GM21786 (cell line): ENCODE data around the gene TSR2.

Experiments
- ATAC-seq: cut with Tn5 transposase; IDR thresholded peaks from one replicate; pipeline ENCODE4 v1.9.1; 2021; ENCODE audit not compliant: unreplicated experiment

TSR2 gene, protein sequence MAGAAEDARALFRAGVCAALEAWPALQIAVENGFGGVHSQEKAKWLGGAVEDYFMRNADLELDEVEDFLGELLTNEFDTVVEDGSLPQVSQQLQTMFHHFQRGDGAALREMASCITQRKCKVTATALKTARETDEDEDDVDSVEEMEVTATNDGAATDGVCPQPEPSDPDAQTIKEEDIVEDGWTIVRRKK

DNA sequence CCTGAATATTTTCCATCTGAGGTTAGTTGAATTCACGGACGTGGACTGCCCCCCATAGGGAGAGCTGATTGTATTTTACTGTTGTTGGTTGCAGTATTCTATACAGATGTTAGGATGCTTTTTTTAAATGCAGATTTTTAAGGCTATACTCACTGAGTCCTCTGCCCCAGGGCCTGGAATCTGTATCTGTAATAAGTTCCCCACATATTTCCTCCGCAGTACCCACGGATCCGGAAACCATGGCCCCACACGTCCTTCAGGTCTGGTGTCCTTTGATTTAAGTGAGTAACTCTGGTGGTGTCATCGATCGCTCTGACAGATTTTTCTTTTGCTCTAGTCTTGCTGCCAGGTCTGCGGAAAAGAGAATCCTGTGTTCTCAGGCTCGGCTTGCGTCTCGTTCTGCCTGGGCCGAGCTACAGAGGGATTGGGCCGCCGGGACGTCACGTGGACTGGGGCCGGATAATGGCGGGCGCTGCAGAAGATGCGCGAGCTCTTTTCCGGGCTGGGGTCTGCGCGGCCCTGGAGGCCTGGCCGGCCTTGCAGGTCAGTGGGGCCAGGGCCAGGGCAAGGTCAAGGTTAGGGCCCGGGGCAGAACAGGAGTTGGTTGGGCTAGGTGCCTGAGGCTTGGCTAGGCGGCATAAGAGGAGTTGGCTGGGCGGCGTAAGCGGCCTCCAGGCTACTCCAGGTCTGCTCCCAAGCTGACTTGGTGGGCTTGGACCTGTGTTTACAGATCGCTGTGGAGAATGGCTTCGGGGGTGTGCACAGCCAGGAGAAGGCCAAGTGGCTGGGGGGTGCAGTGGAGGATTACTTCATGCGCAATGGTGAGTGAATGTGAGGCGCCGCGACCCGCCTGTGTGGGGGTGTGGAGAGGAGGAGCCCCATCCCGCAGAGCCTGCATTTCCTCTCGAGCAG is at the start of gene TSR2:
Gene TSR2 (plus strand): TSS at position 445 of the 912 bp plus-strand sequence. CDS start 18 bp downstream, at position 463.
- peak; percentile 97 for ATAC-seq

DNA sequence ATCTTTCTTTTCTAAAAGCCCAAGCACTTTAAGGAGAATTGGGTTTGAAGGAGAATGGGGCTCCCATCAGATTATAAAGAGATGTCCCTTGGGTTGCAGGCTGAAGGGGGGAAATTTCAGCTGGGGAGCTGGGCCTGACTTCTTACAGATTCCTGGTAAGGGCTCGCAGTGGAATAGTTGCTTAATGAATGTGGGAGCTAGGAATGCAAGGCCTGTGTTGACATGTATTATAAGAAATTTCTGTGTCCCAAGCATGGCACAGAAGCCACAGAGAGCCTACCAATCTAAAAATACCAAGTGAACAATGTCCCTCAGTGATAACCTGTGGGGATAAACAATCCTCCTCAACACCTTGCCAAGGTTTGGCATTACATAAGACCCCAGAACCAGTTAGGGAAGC is 43.1 kb upstream of the TSR2 start:
- ATAC-seq: no peak

DNA sequence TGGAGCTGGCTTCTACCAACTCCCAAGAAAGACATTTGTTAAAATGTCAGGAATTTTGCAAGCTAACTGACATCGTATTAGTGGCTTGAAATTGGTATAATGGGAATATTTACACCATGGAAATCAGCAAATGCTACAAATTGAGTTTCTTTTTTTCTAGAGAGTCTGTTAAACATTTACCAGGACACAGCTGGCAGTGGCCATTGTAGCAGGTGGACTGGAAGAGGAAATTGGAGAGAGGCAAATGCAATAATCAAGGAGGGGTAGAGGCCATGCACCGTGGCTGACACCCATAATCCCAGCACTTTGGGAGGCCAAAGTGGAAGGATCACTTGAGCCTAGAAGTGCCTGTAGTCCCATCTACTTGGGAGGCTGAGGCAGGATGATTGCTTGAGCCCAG is 32.9 kb upstream of the TSR2 start:
- no peak for ATAC-seq

DNA sequence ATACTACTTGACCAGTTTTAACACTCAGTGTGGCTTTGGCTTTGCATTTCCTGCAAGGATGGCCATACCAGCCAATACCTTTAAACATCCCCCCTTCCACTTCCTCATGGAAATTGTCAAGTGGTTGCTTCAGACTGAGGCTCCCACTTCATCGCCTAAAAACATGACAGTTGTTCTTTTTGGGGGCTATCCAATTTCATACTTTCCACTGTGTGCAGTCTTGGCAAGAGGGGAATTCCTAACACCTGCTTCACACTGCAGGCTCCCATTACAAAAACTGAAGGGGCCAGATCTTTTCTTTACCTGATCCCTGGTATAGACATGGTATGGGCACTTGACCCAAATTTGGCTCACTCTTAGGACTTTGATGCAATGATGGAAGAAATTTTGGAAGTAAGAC is 28.5 kb upstream of the TSR2 start:
- no peak for ATAC-seq

- no peak for ATAC-seq
Measured at GRCh38 chrX:54413753-54414152, 26.5 kb upstream of the TSR2 start.

- no peak for ATAC-seq
Measured at GRCh38 chrX:54415534-54416350, 24.5 kb upstream of the TSR2 start.

GRCh38 chrX:54416965-54417364 is 23.2 kb upstream of the TSR2 start:
- no peak for ATAC-seq

GRCh38 chrX:54419559-54420302 is 20.5 kb upstream of the TSR2 start:
- no peak for ATAC-seq

DNA sequence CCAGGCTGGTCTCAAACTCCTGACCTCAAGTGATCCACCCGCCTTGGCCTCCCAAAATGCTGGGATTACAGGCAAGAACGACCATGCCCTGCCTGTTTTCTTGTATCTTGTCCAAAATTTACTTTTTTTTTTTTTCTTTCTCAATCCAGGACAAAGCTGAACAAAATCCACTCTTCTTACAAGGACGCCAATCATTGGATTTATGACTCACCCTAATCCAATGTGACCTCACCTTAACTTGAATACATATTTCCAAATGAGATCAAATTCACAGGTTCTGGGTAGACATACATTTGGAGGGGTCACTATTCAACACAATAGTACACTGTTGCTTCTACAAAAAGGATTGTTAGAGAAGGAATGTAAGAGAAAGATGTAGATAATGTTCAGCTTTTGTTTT is 18.0 kb upstream of the TSR2 start:
- no peak for ATAC-seq

- no peak for ATAC-seq
Measured at GRCh38 chrX:54423161-54423888, 16.9 kb upstream of the TSR2 start.

- no peak for ATAC-seq
Measured at GRCh38 chrX:54427837-54428424, 12.3 kb upstream of the TSR2 start.

DNA sequence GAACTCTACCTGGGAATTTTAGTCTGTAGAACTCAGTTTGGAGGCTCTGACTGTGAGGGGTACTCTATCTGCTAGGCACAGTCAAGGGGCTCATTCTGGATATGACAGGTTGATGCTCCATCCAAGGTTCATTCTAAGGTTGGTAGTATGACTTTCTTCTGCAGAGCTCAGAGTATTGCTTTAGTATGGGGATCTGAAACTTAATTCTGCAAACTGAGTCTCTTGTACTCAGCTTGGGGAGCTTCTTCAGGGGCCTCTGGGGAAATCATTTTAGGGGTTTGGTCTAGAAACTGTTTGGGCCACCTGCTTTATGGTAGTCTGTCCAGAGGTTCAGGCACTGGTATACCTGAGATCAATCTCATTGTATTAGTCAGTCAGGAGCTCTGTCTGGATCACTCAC is 9.7 kb upstream of the TSR2 start:
- ATAC-seq: no peak

DNA sequence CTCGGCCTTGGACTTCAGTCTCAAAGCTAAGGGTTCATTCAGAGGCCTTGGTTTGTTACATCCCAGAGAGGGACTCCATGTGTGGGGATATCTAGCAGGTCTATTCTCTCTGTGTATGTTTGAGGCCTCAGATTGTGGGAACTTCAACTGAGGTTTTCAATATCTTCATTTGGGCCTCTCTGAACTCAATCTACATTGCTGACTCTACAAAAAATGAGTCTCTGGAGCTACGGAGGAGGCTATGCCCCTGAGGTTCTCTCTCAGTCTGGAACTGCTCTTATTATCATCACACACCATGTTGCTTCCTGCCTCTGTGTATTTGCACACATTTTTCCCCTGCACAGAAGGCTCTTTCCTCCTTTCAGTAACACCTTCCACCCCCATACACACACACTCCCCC is 5.1 kb upstream of the TSR2 start:
- no peak for ATAC-seq

GRCh38 chrX:54442790-54443189 is 2.6 kb downstream of the TSR2 start:
- ATAC-seq: no peak

DNA sequence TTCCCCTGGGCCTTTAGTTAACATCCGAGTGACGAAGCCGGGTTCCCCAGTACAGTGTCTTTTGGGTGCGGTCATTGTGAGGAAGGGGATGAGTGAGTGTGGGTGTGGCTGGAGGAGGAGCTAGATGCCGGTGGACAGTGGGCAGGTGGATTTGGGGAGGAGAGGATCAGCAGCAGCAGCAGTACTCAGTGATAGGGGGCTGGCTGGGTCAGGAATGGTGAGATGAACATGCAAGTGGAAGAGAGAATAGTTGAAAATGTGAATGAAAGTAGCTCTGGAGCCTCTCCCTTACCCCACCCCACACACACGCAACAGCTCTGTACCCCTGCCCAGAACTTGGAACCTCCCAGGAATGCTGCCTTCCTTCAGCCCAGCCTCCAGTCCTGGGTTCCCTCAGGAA is 4.5 kb downstream of the TSR2 start:
- ATAC-seq: no peak

DNA sequence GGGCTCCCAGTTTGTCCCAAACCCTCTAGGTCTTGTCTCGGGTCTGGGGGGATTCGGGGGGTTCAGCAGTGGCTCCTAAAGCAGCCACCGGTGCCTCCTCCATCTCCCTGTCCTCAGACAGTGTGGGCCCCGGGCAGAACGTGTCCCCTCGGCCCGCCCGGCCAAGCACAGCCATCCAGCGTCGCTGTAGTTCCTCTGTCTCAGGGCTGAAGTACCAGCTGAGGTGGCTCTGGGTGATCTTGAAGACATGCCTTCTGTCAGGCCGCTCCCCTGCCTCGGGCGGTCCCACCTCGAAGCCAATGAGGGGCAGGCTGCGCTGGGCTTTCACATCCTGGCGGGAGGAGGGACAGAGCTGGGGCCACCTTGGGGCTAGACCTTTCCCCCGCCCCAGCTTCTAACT is 5.9 kb downstream of the TSR2 start:
- no peak for ATAC-seq

GRCh38 chrX:54447461-54447860 is 7.3 kb downstream of the TSR2 start:
- ATAC-seq: no peak

DNA sequence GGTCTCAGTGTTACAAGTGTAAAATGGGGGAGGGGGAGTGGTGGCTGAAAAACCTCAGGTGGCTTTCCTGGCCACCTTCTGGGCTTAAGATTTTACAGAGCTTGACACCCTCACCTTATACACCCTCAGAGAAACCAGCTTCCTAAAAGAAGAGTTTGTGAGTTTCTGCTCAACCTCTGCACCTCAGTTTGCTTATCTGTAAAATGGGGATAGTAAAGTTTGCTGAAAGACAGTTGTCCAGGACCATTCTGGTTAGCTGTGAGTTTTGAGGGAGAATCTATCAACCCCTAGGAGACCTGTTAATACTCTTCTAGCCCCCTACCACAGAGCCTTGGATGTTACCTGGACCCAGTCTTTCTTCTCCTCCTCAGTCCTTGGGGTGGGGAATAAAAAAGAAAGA is 9.7 kb downstream of the TSR2 start:
- no peak for ATAC-seq

- no peak for ATAC-seq
Measured at GRCh38 chrX:54452920-54453319, 12.7 kb downstream of the TSR2 start.
